ENCODE data around the gene CPEB4. TPM values are rescaled to one million over a fixed set of nuclear protein-coding genes. Genes with fewer than 3 reads are reported as not detected.

The CPEB4 gene
- total and polyA plus RNA-seq, 2 of the 4 experiments (the other 2 are of a cell fraction): 7.8 to 22.6 TPM

GRCh38 chr5:173858670-173859407 lies 29.3 kb upstream of the CPEB4 start:
- CTCF ChIA-PET: interaction anchor here (1.7 kb wide), 1 partner anchor 14 kb away, joined by 4 read pairs; no protein-coding TSS in a partner anchor
- no peak overlapping the region for H3K18ac ChIP-seq (ENCODE audit: low read depth, low read length)
- no peak overlapping the region for H3K23ac ChIP-seq (ENCODE audit: low read depth, low read length)
- H4K5ac ChIP-seq (ENCODE audit: low read depth, low read length): no peak overlapping the region
- BruUV-seq (replicated peaks): no TSS peak
- H4K91ac ChIP-seq (ENCODE audit: insufficient read depth, low read depth, low read length): no peak overlapping the region
- no peak overlapping the region for H2AK9ac ChIP-seq (replicated peaks; ENCODE audit: low read depth, low read length, poor library complexity)
- no peak overlapping the region for H3K9ac ChIP-seq (ENCODE audit: low read depth, low read length)
- no peak overlapping the region for H2BK20ac ChIP-seq (ENCODE audit: low read depth, low read length)
- H3K36me3 ChIP-seq (ENCODE audit: control insufficient read depth, insufficient read depth, low read length): no peaks in the 10 kb centered on the region
- ATAC-seq (ENCODE audit: low read depth) (peak; percentile 17; the same call in 1 of the 2 replicates), DNase-seq (no peak)
- no peaks in the 10 kb centered on the region for H3K9me1 ChIP-seq (ENCODE audit: insufficient read depth, low read length)
- H3K4me1 ChIP-seq (ENCODE audit: control insufficient read depth, insufficient read depth, low read length): no peaks in the 10 kb centered on the region; the same call in 1 of the 2 replicates
- dilution Hi-C loops (cut with HindIII; ENCODE audit: low sequenced_read_pairs, unreplicated experiment): no loop called here
- whole genome bisulfite sequencing, 2 experiments (ENCODE audit: extremely low coverage in 2 of 2, insufficient read length in 1 of 2): 47% methylated on average over 2 of the region's 4 CpGs; no CpG with 5 or more reads in 1 of the 2 experiments
- intact Hi-C loops (cut with micrococcal nuclease): no loop called here
- no peak overlapping the region for H3K4ac ChIP-seq (ENCODE audit: low read depth, low read length)
- in situ Hi-C loops (cut with MboI; ENCODE audit: low sequenced_read_pairs): no loop called here
- POLR2A ChIA-PET (ENCODE audit: unreplicated experiment): no interaction called here
- no peak overlapping the region for H3K27ac ChIP-seq (ENCODE audit: insufficient read depth, low read length)
- H3K79me1 ChIP-seq (ENCODE audit: low read depth in 1 of 2, low read length in 2 of 2): no peaks in the 10 kb centered on the region
- no peaks in the 10 kb centered on the region for H4K20me1 ChIP-seq (ENCODE audit: insufficient read depth, low read length)
- H2BK120ac ChIP-seq (ENCODE audit: low read depth, low read length): no peak overlapping the region
- H2BK15ac ChIP-seq (ENCODE audit: low read depth, low read length): no peak overlapping the region
- H3K4me2 ChIP-seq (ENCODE audit: low read depth, low read length): no peak overlapping the region
- no peak overlapping the region for H3K56ac ChIP-seq (ENCODE audit: extremely low read depth, insufficient read depth, low read length)
- H3K9me3 ChIP-seq (ENCODE audit: control insufficient read depth, insufficient read depth, low read length): no peaks in the 10 kb centered on the region
- peak overlapping the region; percentile 8 for H2AFZ ChIP-seq (replicated peaks; ENCODE audit: low read length, poor library complexity)
- no peak overlapping the region for H4K8ac ChIP-seq (ENCODE audit: low read depth in 2 of 2, low read length in 2 of 2)
- H2AK5ac ChIP-seq (ENCODE audit: low read depth, low read length): no peak overlapping the region
- peaks cover 8% of the 10 kb centered on the region for H3K27me3 ChIP-seq (ENCODE audit: control insufficient read depth, insufficient read depth, low read length)
- H2BK5ac ChIP-seq (ENCODE audit: low read depth, low read length, poor library complexity, severe bottlenecking): no peak overlapping the region
- TF ChIP-seq RAD21 (IDR thresholded peaks at IDR 0.05; ENCODE audit: low read length): no peak
- no peak for TF ChIP-seq RCOR1 (IDR thresholded peaks at IDR 0.05; ENCODE audit: insufficient replicate concordance, low read length)
- no peak for TF ChIP-seq MAFK (IDR thresholded peaks at IDR 0.05; ENCODE audit: low read depth, low read length)
- TF ChIP-seq CEBPB (IDR thresholded peaks at IDR 0.05; ENCODE audit: low read depth, low read length): no peak
- no peak for TF ChIP-seq USF2 (IDR thresholded peaks at IDR 0.05; ENCODE audit: low read depth, low read length)
- no peak for TF ChIP-seq NFE2L2 (IDR thresholded peaks at IDR 0.05; ENCODE audit: low read depth, low read length)
- TF ChIP-seq POLR2A (IDR thresholded peaks at IDR 0.05; ENCODE audit: low read depth, low read length): no peak
- TF ChIP-seq, protein P1, sequence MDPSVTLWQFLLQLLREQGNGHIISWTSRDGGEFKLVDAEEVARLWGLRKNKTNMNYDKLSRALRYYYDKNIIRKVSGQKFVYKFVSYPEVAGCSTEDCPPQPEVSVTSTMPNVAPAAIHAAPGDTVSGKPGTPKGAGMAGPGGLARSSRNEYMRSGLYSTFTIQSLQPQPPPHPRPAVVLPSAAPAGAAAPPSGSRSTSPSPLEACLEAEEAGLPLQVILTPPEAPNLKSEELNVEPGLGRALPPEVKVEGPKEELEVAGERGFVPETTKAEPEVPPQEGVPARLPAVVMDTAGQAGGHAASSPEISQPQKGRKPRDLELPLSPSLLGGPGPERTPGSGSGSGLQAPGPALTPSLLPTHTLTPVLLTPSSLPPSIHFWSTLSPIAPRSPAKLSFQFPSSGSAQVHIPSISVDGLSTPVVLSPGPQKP (IDR thresholded peaks at IDR 0.05; ENCODE audit: borderline replicate concordance, low read depth, low read length): no peak
- no peak for TF ChIP-seq MAZ (IDR thresholded peaks at IDR 0.05; ENCODE audit: borderline replicate concordance, low read depth, low read length)
- TF ChIP-seq SMC3 (IDR thresholded peaks at IDR 0.05; ENCODE audit: low read depth, low read length): no peak
- no peak for TF ChIP-seq CHD1 (IDR thresholded peaks at IDR 0.05; ENCODE audit: low read depth, low read length)
- TF ChIP-seq RFX5 (IDR thresholded peaks at IDR 0.05; ENCODE audit: low read depth, low read length): no peak
- TF ChIP-seq FOS (IDR thresholded peaks at IDR 0.05; ENCODE audit: low read depth, low read length): no peak
- no peak for TF ChIP-seq MXI1 (IDR thresholded peaks at IDR 0.05; ENCODE audit: borderline replicate concordance, low read depth, low read length)
- TF ChIP-seq BHLHE40 (IDR thresholded peaks at IDR 0.05; ENCODE audit: low read depth, low read length): no peak
- H3K14ac ChIP-seq (replicated peaks; ENCODE audit: low read depth, low read length): no peak overlapping the region
- H3K4me3 ChIP-seq (ENCODE audit: insufficient read depth, low read depth, low read length): no peak overlapping the region

Measured in IMR-90 (cell line).